ENCODE results near the gene PPP4R3B.

PPP4R3B gene

DNA sequence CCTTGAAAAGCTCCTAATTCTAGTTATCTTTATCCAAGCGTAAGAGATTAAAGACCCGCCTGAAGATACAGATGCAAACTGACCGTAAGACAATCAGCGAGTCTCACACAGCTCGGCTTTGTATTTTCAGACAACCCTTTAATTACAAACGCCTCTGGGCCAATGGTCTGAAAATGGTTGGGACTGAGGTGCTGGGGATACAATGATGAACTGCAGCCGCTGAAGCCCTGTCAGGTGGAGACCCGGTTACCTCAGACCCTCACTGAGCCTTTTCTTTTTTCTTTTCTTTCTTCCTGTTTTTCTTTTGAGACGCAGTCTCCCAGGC, 98.6 kb downstream of the PPP4R3B start:
- DNase-seq (ENCODE audit: low read depth in 2 of 2), result no peak

DNA sequence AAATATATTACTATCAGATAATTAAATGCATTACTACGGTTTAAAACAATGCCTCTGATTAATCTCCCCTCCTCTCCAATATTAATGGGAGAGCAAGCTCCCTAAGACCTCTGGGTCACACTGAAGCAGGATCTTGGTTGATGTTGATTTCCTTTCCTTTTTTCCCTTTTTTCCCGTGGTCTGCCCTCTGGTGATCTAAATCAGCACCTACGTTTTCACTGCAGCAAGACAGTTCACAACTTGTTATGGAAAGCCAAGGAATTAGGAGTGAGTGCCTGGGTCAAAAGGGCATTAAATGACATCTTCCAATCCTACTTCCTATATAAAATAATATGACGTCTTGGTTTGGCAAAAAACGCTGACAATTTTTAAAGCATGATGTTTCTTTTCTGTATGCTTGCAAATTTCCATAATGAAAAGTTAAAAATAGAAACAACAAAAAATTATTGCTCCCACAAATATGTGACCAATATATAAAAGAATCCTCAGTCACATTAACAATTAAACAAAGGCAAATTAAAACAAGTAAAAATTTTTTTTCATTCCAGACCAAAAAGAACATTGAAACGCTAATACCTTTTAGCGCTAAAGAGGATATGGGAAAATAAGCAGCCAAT, 105.8 kb downstream of the PPP4R3B start:
- no peak for DNase-seq (ENCODE audit: low read depth in 2 of 2)

DNA sequence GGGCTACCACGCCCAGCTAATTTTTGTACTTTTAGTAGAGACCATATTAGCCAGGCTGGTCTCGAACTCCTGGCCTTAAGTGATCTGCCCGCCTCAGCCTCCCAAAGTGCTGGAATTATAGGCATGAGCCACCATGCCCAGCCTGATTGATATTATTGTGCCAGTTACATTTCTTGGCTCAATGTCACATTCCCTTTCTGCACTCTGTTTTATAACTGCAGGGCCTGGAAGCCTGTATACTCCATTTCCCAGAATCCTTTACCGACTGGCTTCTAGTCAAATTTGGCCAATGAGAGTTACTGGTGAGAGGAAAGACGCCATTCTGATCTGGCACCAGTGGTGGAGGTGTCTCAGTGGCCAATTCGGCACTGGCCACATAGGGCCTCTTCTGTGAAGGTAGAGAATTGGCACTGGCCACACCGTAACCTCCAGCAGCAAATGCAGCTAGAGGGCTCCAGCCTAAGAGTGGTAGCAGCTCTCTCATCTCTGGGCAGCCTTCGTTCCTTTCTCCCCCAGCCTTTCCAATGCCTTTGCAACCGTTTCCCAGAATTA, 114.8 kb downstream of the PPP4R3B start:
- DNase-seq (ENCODE audit: low read depth in 2 of 2), result no peak

- no peak for DNase-seq (ENCODE audit: low read depth in 2 of 2)
These were observed 117.4 kb downstream of the PPP4R3B start for GRCh38 chr2:55500025-55500424.

GRCh38 chr2:55498582-55498981, 118.8 kb downstream of the PPP4R3B start:
- DNase-seq (ENCODE audit: low read depth in 2 of 2), result no peak

Measured in stimulated activated CD8-positive, alpha-beta memory T cell treated with anti-CD3 and anti-CD28 coated beads, Interleukin-7, amount 100 ng/mL, for 4 hours (primary cell).